Memory B cell (primary cell): ENCODE data around the gene NCAN.

ENCODE experiments used
- ATAC-seq: fragments of 150-1000 bp; cut with Tn5 transposase; 2 replicates; pipeline ENCODE4 v1.10.0; 2021; ENCODE audit warnings: low read depth, mild to moderate bottlenecking, moderate library complexity
- DNase-seq, 2 donors: peaks; one replicate each; pipeline ENCODE4 v3.0.0; 2022; ENCODE audit warnings: low spot score in 2 of 2
- H3K27ac Mint-ChIP-seq: one replicate; pipeline ENCODE4 v1.8.0; 2022; ENCODE audit warnings: mild to moderate bottlenecking, moderate library complexity, mixed read lengths
- H3K27me3 Mint-ChIP-seq: one replicate; pipeline ENCODE4 v1.8.0; 2022; ENCODE audit warnings: mixed read lengths
- H3K36me3 Mint-ChIP-seq: one replicate; pipeline ENCODE4 v1.8.0; 2022; ENCODE audit warnings: mild to moderate bottlenecking, mixed read lengths
- H3K4me1 Mint-ChIP-seq: one replicate; pipeline ENCODE4 v1.8.0; 2022; ENCODE audit warnings: mixed read lengths
- H3K4me3 Mint-ChIP-seq: one replicate; pipeline ENCODE4 v1.8.0; 2022; ENCODE audit warnings: mild to moderate bottlenecking, moderate library complexity, mixed read lengths
- H3K9me3 Mint-ChIP-seq: one replicate; pipeline ENCODE4 v1.8.0; 2022; ENCODE audit warnings: mixed read lengths

Gene NCAN

DNA sequence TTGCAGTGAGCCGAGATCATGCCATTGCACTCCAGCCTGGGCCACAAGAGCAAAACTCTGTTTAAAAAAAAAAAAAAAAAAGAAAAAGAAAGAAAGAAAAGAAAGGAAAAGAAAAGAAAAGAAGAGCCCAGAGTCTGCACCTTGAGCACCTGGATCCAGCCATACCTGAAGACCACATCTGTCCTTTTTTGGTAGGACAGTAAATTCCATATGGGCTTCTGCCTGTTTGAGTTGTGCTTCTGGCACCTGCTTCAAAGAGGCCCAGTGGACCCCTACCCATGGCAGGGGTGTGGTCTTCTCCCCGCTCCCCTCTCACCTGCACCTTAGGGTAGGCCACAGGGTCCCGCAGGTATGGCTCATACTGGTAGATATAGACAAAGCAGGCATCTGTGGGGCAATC is 55.5 kb downstream of the NCAN start:
- DNase-seq (no peak), ATAC-seq (no peak)
- Mint-ChIP-seq H3K36me3 (no peaks in the 10 kb centered on the region), H3K4me3 (no peak overlapping the region), H3K4me1 (peaks cover 2% of the 10 kb centered on the region), H3K9me3 (no peaks in the 10 kb centered on the region), H3K27ac (no peak overlapping the region), H3K27me3 (peaks cover 4% of the 10 kb centered on the region)

DNA sequence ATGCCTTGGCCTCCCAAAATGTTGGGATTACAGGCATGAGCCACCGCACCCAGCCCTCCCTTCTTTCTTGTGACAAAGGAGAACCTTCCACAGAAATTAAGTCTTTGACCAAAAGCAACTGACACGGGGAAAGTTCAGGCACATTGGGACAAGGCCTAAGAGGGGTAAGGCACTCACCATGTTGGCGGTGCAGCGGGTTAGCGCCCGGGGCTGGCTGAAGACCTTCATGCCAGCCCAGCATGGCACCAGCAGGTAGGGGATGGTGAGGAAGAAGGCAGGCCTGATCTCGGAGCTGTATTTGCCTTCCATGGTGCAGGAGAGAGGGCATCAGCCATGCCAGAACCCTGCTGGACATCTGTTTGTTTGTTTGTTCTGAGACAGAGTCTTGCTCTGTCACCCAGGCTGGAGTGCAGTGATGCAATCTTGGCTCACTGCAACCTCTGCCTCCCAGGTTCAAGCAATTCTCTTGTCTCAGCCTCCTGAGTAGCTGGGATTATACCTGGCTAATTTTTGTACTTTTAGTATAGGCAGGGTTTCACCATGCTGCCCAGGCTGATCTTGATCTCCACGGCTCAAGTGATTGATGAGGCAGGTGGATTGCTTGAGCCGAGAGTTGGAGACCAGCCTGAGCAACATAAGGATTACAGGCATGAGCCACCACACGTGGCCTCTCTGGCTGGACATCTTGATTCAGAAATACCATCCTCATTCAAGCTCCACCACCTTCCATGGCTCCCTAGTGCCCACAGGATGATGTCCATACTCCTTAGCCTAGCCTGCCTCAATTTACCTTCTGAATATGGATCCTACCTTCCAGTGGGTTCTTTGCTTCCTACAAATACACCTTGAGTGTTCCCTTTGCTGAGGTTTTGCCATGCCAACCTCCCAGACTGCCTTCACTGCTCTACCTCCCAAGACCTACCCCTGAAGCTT is 57.0 kb downstream of the NCAN start:
- ATAC-seq (no peak), DNase-seq (no peak)
- Mint-ChIP-seq H3K27me3 (peaks cover 6% of the 10 kb centered on the region), H3K36me3 (no peaks in the 10 kb centered on the region), H3K4me1 (peaks cover 4% of the 10 kb centered on the region), H3K27ac (no peak overlapping the region), H3K4me3 (no peak overlapping the region), H3K9me3 (no peaks in the 10 kb centered on the region)

DNA sequence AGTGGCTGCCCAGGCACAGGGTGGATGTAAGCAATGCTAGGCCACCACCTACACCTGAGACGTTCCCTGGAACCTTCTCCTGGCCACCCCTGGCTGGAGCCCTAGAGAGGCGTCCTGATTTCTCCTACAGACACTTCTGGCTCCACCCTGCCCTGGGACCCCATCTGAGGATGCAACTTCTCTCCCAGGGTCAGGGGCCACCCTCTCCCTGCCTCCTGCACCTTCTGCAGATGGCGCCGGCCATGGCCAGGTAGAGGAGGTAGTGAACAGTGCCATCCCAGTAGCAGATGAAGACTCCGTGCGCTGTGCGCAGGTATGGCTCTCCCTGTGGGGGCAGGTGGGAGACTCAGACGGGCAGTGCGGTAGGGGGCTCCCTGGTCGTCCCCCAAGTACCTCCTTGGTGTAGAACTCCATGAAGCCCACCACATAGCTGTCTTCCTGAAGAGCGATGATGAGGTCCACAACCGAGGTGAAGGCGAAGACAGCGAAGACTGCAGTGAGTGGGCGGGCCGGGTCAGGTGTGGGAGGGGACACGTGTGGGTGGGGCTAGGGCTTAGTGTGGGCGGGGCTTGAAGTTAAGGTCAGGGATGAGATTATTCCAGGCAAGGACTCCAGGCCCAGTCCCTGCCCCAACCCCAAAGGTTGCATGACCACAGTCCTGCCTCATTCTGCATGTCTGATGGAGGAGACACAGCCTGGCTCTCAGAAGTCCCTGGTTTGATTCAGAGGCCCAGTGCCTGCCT is 58.4 kb downstream of the NCAN start:
- H3K27ac Mint-ChIP-seq: no peak overlapping the region
- H3K9me3 Mint-ChIP-seq: no peaks in the 10 kb centered on the region
- H3K36me3 Mint-ChIP-seq: no peaks in the 10 kb centered on the region
- H3K4me1 Mint-ChIP-seq: peaks cover 4% of the 10 kb centered on the region
- no peak for DNase-seq
- ATAC-seq: no peak
- no peak overlapping the region for H3K4me3 Mint-ChIP-seq
- H3K27me3 Mint-ChIP-seq: peaks cover 8% of the 10 kb centered on the region

DNA sequence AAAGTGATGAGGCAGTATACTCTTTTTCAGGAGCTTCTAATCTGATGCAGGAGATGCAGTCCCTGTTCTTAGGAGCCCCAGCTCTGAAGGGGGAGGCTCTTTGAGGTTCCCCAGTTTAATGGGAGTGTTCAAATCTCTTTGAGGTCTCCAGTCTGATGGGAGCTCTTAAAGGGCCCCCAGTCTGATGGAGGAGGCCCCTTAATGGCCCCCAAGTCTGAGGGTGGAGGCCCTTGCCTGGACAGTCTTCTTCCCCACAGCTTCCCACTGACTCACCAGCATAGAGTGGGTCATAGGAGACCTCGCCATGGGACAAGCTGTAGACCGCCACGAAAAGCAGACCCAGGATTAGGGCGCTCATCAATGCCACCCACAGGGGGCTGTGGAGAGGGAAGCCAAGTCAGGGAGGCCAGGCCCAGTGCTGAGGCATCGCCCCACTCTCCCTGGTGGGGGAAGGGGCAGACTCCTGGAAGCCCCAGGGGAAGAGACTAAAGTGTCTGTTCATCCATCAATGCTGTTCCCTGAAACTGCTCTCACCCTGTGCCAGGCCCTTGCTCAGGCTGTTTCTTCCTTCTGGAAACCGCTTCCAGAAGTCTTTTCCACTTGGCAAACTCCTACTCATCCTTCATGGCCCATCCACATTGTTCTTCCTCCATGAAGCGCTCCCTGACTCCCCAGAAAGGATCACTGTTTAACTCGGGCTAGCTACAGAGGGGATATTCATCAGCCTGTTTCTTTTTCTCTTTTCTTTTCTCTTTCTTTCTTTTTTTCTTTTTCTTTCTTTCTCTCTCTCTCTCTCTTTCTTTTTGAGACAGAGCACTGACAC is 59.2 kb downstream of the NCAN start:
- Mint-ChIP-seq H3K4me3 (no peak overlapping the region), H3K36me3 (peaks cover under 1% of the 10 kb centered on the region), H3K4me1 (peaks cover 4% of the 10 kb centered on the region), H3K9me3 (no peaks in the 10 kb centered on the region), H3K27me3 (peaks cover 8% of the 10 kb centered on the region), H3K27ac (no peak overlapping the region)
- DNase-seq: no peak
- ATAC-seq: no peak

DNA sequence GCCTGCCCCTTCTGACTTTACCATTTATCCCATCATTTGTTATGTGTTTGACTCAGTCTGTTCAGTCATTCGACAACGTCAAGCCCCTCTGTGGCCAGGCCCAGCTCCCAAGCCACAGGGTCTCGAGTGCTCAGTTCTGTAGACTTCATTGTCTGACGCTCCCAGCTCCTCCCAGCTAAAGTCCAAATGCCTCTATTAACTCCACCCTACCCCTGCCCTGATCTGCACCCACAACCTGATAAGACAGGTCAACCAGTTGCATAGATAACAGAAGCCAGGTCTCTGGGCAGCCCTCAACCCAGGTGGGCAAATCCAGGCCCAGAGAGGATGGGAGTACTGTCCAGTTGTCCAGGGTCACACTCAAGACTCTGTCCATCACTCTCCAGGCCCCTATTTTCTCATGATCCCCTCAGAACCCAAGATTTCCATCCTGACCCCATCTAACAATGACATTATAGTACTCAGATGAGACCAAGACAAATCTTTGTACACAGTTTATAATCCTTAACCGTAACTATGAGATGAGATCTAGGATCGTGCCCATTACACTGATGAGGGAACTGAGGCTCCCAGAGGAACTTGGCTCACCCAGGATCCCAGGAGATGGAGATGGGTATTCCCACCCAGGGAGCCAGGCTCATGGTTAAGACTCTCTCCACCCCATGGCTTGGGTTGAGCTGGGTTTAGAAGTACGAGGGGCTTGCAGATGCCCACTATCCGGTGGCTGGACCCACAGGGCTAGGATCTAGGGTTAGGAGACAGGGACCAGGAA is 60.3 kb downstream of the NCAN start:
- peaks cover 11% of the 10 kb centered on the region for H3K36me3 Mint-ChIP-seq

DNA sequence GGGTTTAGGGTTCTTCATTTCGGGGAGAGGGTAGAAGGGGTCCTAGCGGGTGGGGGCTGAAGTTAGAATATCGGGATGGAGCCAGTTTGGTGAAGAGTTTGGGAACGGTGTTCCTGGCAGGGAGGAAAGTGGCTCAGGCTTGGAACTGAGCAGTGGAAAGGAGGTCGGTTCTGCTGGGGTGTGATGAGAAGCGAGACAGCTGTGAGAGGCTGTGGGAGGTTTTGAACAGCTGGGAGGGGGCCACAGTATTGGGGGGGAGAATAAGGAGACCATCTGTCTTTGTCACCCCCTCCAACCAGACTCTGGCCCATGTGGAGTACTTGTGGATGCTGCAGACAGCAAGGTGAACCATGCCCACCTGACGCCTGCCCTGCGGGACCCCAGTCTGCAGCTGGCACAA is 62.4 kb downstream of the NCAN start:
- H3K36me3 Mint-ChIP-seq: peaks cover 18% of the 10 kb centered on the region
- ATAC-seq (no peak), DNase-seq (no peak)
- H3K27me3 Mint-ChIP-seq: peaks cover 10% of the 10 kb centered on the region
- no peak overlapping the region for H3K27ac Mint-ChIP-seq
- peaks cover 4% of the 10 kb centered on the region for H3K4me1 Mint-ChIP-seq
- no peak overlapping the region for H3K4me3 Mint-ChIP-seq
- no peaks in the 10 kb centered on the region for H3K9me3 Mint-ChIP-seq

More for the DNA sequence above, 60.3 kb downstream of the NCAN start:
- peaks cover 4% of the 10 kb centered on the region for H3K4me1 Mint-ChIP-seq
- ATAC-seq: no peak
- H3K9me3 Mint-ChIP-seq: no peaks in the 10 kb centered on the region
- H3K27ac Mint-ChIP-seq: no peak overlapping the region
- peaks cover 8% of the 10 kb centered on the region for H3K27me3 Mint-ChIP-seq
- DNase-seq: no peak
- no peak overlapping the region for H3K4me3 Mint-ChIP-seq

DNA sequence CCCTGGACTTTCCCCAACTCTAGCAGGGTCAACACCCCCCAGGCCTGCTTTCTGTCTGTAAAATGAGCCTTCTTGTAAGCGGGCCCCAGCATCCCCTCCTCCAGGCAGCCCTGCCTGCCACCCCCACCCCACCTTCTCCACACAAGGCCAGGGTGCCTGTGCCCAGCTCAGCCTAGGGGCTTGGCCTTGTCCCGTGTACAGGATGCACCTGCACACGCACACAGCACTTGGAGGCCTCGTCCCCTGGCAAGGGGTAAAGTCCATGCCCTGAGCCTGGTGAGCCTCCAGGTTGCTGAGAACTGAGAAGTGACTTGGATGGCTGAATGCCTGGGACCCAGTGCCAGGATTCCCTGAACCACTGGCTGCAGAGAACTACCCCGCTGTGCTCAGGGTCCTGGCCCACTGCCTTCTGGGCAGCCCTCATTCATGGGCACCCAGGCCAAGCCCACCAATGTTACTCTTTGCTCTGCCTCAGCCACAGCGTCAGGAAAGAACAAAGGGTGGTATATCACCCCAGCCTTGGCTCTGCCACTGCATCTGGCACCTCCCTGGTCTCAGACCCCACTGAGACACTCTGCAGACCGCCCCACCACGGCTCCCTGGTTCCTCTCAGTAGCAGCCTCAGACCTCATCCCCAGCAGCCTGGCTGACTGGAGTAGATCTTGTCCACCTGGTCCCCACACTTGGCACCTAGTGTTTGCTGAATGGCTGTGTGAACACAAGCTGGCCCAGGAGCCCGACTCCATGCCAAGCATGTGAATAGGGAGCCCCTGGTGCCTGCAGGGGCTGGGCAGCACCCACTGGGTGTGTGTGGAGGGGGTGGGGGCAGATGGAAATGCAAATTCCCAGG is 63.2 kb downstream of the NCAN start:
- Mint-ChIP-seq H3K27me3 (peaks cover 10% of the 10 kb centered on the region), H3K36me3 (peaks cover 18% of the 10 kb centered on the region), H3K4me3 (no peak overlapping the region), H3K4me1 (peaks cover 4% of the 10 kb centered on the region), H3K9me3 (no peaks in the 10 kb centered on the region), H3K27ac (no peak overlapping the region)
- DNase-seq (no peak), ATAC-seq (no peak)

DNA sequence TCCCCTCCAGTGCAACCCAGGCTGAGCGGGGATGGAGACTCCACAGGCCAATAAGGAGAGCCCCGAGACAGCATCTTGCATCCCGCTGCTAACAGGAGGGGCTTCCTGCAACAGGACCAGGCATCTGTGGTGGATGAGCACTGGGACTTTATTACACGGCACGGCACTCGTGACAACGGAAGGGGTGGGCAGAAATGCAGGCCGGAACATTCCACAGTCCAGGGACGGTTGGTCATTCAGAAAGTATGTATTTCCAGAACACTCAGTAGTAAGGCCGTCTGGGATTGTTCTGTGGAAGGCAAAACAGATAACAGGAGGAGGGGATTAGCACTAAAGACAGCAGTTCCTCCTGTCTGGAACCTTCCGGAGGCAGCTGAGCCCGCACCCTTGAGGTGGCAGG is 64.6 kb downstream of the NCAN start:
- DNase-seq (no peak), ATAC-seq (no peak)
- Mint-ChIP-seq H3K9me3 (no peaks in the 10 kb centered on the region), H3K4me1 (peaks cover 4% of the 10 kb centered on the region), H3K4me3 (no peak overlapping the region), H3K36me3 (peaks cover 25% of the 10 kb centered on the region), H3K27ac (no peak overlapping the region), H3K27me3 (peaks cover 10% of the 10 kb centered on the region)

DNA sequence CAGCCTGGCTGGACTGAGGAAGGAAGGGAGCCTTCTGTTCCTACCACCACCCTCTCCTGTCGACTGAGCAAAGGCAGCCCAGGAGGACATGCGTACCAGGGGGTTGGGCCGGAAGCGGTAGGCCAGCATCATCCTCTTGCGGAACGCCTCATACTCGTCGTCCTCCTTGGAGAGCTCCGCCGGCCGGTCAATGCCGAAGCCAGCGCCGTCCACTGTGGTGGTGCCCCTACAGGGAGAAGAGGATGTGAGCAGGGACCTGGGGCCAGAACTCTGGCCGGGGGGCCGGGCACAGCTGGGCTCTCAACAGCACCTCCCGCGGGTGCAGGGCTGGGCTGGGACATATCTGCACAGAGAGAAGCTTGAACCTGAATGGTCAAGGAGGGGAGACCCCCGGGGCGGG is 65.1 kb downstream of the NCAN start:
- peaks cover 28% of the 10 kb centered on the region for H3K36me3 Mint-ChIP-seq
- H3K4me3 Mint-ChIP-seq: no peak overlapping the region
- peaks cover 4% of the 10 kb centered on the region for H3K4me1 Mint-ChIP-seq
- DNase-seq (no peak), ATAC-seq (no peak)
- no peak overlapping the region for H3K27ac Mint-ChIP-seq
- no peaks in the 10 kb centered on the region for H3K9me3 Mint-ChIP-seq
- peaks cover 10% of the 10 kb centered on the region for H3K27me3 Mint-ChIP-seq

DNA sequence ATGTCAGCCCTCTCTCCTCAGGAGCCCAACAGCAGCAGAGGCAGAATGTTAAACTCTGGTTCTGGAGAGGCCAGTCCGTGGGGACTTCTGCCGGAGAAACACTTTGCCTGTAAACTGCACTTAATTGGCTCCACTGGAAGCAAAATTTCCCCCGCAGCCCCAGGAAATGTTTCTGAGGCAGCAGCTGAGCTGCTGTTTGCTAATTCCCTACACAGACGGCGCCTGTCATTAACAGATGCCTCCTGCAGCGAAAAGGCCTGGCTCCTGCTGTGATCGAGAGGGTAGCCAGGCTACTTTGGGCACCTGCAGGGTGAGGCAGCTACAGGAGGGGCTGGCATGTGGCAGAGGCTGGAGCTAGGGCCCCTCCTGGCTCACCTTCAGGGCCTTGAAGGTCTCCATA is 66.6 kb downstream of the NCAN start:
- H3K4me3 Mint-ChIP-seq: no peak overlapping the region
- peaks cover 36% of the 10 kb centered on the region for H3K36me3 Mint-ChIP-seq
- no peak overlapping the region for H3K27ac Mint-ChIP-seq
- H3K27me3 Mint-ChIP-seq: peaks cover 7% of the 10 kb centered on the region
- H3K4me1 Mint-ChIP-seq: peaks cover 3% of the 10 kb centered on the region
- ATAC-seq: no peak
- H3K9me3 Mint-ChIP-seq: no peaks in the 10 kb centered on the region
- no peak for DNase-seq

DNA sequence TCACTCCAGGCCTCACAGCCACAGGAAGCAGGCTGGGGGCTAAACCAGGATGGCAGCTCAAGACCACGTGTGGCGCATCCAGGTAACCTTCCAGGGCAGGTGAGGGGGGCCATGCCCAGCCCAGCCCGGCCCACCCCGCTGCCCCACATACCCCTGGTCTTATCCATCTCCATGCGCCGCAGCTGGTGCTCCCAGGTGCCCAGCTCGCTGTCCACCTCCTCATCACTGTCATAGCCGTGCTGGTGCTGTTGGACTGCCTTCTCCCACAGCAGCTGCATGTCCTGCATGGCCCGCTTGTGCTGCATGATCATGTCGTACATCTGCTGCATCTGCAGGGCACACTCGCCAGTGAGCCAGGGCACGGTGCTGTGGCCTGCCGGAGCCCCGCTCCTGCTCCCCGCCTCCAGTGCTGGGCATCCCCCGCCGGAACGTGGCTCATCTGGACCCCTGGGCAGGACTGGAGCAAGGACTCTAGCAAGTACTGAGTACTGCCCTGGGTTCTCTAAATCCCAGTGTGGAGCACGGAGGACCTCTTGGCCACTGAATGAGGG is 67.4 kb downstream of the NCAN start:
- DNase-seq (no peak), ATAC-seq (no peak)
- Mint-ChIP-seq H3K4me1 (no peaks in the 10 kb centered on the region), H3K4me3 (no peak overlapping the region), H3K27ac (no peak overlapping the region), H3K9me3 (no peaks in the 10 kb centered on the region), H3K27me3 (peaks cover 3% of the 10 kb centered on the region), H3K36me3 (peaks cover 43% of the 10 kb centered on the region)

DNA sequence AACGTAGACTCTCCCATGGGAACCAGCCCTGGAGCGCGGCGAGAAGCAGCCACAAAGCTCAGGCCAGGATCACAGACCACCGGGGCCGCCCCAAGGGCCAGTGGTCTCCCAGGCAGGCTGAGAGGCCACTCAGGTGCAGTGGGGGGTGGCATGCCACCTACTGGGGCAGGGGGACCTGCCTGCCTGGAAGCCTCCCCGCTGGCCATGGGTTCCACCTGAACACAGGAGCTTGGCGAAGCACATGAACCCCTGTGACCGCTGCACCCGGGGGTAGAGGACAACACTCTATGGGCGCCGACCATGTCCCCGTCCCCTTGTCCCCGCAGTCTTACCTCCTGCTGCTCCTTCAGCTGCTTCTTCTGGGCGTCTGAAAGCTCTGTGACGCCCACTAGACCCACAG is 68.1 kb downstream of the NCAN start:
- Mint-ChIP-seq H3K36me3 (peaks cover 49% of the 10 kb centered on the region), H3K4me3 (no peak overlapping the region), H3K27me3 (peaks cover 2% of the 10 kb centered on the region), H3K9me3 (no peaks in the 10 kb centered on the region), H3K27ac (no peak overlapping the region), H3K4me1 (no peaks in the 10 kb centered on the region)
- DNase-seq (no peak), ATAC-seq (no peak)
